Superior temporal gyrus (tissue), 1 donor: ENCODE results near the gene GPR173.

ENCODE experiments used
- DNase-seq: peaks from one replicate; pipeline ENCODE4 v3.0.0-alpha.2; 2016; ENCODE audit errors: extremely low spot score

Gene GPR173

DNA sequence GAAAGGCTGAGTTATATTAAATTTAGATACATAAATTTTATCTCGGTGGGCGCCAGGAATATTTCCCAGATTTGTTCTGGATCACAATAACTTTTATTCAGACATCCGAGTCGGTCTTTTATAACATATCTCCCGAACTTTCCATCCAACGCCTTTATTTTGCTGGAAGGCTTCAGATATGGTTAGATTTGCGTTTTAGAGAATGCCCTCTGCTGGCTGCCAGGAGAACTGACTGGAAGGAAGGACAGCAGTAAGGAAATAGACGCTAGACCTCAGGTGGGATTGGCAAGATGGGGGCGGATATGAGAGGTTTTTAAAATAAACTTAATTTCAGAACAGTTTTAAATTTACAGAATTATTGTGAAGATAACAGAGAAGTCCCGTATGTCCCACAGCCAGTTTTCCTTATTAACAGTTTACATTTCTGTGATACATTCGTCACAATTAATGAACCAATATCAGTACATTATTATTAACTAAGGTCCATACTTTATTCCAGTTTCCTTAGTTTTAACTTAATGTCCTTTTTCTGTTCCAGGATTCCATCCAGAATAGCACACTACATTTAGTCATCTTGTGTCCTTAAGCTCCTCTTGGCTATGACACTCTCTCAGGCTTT, 40.7 kb downstream of the GPR173 start:
- DNase-seq: peak; percentile 71

DNA sequence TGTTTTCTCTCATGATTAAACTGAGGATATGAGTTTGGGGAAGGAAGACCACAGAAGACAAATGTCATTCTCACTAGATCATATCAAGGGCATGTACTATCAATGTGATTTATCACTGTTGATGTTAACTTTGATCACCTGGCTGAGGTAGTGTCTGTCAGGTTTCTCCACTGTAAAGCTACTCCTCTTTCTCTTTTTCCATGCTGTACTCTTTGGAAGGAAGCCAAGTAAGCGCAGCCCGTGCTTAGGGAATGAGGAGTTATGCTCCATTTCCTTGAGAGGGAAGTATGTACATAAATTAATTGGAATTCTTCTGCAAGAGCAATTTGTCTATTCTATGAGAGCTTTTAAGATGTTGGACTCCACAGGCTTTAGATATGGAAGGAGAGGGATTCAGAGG, 41.3 kb downstream of the GPR173 start:
- DNase-seq: no peak

DNA sequence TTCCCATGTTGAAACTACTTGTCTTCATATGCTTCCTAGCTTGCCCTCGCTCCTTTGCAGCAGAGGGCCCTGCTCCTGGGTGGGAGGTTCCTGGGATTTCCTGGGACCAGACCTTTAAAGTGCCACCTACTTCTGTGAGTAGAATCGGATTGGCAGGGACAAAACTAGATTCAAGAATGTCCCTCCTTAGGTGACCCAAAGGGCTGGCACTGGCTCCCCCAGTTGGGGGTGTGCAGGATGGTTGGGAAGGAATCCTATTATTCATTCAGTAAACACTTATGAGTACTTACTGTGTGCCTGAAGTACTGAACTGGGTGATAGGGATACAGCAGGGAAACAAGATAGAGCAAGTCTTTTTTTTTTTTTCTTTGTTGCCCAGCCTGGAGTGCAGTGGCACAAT, 42.8 kb downstream of the GPR173 start:
- no peak for DNase-seq

DNA sequence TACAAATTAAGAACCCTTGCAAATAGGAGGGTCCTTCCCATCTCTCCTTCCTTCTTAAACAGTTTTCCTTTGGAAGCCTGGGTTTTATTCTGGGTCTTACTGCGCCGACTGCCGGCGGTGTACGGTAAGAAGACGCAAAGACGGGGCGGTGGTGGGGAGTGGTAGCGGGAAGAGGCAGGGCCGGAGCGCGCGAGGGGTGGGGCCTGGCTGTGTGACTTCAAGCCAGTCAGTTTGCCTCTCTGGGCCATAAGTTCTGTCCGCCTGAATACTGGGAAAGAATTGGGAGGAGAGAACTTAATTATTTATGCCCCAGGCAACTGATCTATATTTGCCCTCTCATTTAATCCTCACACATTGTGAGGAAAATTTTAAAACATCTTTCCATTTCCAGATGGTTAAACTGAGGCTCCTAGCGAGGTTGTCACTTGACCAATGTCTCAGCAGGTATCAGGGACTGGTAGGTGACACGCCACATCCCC, 44.6 kb downstream of the GPR173 start:
- no peak for DNase-seq

DNA sequence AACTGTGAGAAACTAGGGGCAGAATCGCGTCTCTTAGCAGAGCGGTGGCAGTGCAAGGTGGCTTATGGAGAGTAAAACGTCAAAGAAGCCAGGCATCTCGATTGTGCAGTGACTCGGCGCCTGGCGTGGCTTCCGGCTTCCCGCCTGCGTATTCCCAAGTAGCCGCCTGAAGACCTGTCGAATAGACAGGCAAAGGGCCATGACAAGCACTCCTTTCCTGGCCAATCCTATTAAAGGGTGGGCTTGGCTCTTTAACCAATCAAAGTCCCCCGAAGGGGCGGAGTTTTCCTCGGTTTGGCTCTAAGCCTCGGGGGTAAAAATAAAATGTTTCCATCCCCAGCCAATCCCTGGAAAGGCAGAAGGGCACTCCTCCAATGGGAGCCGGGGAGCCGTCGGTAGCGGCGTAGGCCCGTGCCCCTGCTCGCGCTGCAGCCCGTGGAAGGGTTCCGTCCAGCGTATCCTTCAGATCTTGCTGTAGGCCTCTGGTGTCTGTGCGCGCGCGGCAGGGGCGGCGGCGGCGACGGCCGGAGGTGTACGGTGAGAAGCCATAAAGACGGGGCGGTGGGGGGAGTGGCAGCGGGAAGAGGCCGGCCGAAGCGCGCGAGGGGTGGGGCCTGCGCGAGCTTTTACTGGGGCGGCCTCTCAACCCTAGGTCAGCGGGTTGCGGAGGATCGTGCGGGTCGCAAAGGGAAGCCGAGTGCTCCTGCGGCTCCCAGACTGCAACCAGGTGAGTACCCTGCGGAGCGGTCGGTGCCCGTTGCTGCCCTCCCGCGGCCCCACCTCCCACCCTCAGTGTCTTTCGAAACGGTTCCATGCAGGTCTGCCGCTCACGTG, 45.4 kb downstream of the GPR173 start, which contains the start of gene KANTR:
Gene KANTR, plus strand, starts transcription at position 395 of the 834 bp plus-strand sequence. CDS start 30,131 bp downstream, outside the sequence.
- DNase-seq: peak; percentile 95

DNA sequence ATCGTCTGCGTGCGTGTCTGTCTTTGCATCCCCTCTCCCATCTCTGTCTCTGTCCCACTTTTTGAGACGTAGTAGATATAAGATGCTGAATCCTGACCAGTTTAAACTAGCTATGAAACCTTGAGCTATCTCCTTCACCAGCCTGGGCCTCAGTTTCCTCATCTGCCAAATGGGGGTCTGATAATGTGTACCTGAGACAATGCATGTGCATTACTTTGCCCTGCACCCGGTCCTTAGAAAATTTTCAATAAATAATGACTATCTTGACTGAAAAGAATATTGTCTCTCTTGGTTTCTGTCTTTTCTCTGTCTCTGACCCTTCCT, 46.0 kb downstream of the GPR173 start:
- no peak for DNase-seq

DNA sequence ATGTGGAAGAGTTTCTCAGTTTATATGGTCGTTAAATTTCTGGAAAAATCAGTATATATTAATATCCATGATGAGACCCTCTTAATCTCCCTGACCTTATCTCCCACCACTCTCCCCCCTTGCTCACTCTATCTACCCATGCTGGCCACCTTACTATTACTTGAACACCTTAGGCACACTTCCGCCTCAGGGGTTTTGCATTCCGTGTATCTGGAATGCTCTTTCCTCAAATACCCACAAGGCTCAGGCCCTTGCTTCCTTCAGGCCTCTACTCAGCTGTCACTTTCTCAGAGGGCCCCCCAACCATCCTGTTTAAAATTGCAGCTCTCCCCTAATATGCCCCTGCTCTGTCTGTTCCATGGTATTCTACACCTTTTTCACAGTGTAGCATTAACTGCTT, 47.2 kb downstream of the GPR173 start:
- no peak for DNase-seq

DNA sequence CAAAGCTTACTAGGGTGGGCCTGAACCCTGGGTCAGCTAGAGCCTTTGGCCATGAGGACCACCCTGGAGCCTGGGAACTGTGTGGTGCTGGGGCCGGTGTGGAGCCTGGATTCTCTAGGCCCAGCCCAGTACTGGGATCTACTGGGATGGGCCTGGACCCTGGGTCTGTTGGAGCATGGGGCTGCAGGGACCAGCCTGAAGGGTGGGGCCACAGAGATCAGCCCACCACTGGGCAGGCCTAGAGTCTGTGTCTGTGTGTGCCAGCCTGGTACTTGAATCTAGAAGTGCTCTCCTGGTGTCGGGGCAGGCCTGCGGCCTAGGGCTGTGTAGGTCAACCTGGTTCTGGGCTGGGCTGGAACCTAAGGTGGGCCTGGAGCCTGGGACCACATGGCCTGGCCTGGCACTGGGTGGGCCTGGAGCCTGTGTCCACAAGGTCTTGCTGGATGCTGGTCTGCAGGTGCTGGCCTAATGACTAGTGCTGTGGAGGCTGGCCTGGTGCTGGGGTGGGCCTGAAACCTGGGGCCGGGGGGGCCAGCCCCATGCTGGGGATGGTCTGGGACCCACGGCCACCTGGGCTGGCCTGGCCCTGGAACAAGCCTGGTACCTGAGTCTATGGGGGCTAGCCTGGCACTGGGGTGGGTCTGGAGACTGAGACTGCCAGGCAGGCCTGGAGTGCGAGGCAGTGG, 66.4 kb downstream of the GPR173 start:
- no peak for DNase-seq

DNA sequence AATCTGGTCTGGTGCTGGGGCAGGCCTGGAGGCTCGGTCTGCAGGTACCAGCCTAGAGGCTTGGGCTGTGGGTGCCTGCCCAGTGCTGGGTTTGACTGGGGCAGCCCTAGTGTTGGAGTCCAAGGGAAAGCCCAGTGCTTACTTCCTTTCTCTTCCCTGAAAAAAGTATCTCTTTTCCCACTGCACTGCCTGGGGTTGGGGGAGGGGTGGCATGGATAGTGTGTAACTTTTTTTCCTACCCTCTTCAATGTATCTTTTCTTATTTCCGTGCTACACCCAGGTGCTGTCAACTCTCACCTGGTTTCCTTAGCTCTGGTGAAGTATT, 66.9 kb downstream of the GPR173 start:
- no peak for DNase-seq

DNA sequence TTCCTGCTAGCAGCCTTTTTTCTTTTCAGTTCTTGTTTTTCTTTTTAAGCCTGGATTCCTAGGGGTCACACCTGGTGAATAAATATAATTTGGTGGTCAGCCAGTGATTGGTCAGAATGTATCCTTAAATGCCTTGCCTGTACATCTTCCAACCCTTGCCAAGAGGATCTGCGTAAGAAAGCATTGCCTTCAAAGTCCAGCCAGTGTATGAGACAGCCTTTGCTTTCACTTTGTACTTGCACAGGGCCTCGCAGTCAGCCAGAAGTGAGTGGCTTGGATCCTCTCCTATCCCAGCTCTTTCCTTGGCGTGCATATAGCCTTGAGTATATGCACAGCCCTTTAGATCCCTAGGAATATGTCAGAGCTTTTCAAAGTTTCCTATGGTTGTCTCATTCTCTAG, 67.5 kb downstream of the GPR173 start:
- DNase-seq: no peak

DNA sequence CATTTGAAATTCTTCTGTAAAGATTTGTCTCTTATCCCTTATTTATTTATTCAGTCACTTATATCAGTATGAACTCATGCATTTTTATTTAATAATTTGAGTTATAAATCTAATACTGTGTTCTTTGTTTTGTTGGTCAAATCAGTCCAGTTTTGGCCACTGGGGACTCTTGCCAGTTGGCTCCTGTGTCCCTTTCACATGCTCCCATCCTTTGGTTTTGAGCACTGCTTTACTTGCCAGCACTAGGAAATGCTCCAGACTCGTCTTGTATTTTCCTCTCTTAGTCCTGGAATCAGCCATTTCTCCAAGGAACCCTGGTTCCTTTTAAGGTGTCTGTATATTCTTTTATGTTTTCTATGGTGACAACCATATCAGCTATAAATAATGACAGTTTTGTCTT, 73.4 kb downstream of the GPR173 start:
- no peak for DNase-seq

DNA sequence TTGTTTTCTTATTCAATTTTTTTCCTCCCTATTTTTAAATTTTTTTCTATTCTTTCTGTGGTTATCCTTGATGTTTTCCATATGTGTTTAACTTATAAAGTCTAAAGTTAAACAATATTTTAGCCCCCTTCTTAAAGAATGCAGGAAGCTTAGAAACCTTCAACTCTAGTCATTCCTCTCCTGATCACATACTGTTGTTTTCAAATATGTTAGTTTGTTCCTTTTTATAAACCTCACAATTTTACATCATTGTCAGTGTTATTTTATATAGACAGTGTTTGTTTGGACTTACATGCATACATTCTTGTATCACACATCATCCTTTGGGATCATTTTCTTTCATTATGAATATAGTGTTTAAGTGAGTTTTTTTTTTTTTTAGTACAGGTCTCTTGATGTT, 76.9 kb downstream of the GPR173 start:
- DNase-seq: no peak

DNA sequence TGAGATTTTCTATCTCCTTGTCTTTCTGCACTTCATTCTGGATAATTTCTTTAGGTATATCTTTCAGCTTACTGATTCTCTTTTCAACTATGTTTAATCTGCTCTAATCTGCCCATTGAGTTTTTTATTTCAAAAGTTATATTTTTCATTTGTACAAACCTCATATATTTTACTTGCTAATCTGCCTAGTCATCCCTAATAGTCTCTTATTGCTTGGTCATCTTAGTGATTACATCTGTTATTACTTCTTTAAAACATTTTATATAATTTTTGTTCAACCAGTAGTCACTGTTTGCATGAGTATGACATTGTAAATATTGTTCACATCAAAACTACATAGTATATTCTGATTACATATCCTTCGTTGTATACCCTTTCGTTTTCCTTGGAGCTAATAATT, 77.8 kb downstream of the GPR173 start:
- DNase-seq: no peak

DNA sequence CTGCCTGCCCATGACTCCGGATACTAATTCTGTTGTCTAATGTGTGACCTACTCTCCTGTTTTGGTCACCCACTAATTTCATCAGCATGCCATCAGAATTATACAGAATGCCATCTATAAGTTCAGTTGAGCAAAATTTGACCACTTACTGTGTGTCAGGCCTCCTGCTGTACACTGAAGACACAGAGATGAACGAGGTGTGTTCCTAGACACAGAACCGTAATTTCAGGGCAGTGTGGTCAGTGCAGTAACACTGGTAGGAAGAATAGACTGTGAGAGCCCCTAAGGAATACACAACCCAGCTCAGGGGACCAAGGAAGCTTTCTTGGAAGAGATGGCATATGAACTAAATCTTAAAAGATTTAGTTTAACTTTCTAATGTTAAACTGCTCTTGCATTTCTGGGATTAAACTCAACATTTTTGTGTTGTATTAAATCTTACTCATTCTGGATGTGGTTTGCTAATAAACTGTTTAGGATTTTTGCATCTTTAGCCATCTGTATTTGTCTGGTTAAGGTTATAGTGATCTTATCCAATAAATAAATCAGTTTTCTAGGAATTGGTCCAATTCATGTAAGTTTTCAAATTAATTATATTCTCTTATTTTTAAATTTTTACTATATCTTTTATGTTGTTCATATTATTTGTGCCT, 79.6 kb downstream of the GPR173 start:
- DNase-seq: no peak
